HG02943 (cell line): ENCODE data around the gene SUPT3H.
"Not testable (repeated sequence)": the region's sequence is repeated elsewhere in the genome, so short reads cannot be mapped to it uniquely, and the experiment has no call there.

Experiments
- ATAC-seq: cut with Tn5 transposase; IDR thresholded peaks from one replicate; pipeline ENCODE4 v1.9.1; 2021; ENCODE audit warnings: mild to moderate bottlenecking, low read depth, moderate library complexity; ENCODE audit not compliant: unreplicated experiment

Gene SUPT3H

DNA sequence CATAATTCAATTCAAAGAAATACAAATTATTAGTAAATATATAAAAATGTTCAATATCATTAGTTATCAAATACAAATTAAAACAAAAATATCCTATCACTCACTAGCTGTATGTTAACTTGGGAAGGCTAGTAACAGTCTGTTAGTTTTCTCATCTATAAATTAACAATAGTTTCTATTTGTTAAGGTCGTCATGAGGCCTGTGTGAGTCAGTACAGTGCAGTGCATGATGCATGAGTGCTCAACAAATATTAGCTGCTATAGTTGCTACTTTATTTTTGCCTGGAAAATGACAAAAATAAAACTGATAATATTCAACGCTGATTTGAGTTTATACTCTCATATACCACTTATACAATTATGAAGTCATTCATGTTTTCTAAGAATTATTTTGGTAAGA, 451.2 kb downstream of the SUPT3H start:
- ATAC-seq = no peak

DNA sequence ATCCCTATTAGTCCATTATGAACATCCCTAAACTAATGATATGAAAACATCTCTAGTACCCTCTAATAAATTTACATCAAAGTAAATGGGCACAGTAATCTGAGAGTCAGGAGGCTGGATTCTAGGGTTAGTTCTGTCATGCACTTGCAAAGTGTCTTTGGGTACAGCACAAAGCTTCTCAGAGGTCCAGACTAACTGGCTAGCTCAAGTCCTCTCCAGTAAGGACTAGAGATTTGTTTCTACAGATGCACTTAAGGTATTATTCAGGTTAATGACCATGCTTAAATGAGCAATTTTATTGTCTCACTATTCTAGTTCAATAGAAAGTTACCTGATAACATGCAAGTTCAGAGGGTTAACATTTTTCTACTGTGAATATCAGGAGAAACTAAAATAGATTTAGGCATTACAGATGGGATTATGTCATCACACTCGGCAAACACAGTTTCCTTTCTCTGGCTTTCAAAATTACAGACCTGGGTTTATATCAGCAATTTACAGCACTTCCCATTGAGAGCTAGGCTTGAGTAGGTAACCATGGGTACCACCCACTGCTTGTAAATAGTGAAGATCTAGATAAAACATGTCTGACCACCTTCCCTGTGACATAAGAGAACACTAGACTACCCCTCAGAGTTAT, 452.5 kb downstream of the SUPT3H start:
- no peak for ATAC-seq

DNA sequence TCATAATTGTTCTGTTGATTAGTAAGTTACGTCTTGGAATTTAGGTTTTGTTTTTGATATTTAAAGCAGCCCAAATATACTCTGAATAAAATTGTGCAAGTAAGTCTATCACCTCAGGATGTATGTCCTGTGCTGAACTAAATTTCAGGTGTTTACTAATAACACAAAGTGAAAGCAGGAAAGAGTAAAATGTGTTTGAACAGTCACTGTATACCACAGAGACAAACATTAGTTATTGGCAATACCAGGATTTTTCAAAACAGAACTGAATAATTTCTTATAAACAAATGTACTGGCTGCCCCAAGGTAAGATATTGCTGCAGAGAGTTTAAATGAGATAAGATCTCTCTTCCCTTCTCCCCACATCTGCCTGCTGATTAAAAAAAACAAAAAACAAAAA, 454.3 kb downstream of the SUPT3H start:
- no peak for ATAC-seq

DNA sequence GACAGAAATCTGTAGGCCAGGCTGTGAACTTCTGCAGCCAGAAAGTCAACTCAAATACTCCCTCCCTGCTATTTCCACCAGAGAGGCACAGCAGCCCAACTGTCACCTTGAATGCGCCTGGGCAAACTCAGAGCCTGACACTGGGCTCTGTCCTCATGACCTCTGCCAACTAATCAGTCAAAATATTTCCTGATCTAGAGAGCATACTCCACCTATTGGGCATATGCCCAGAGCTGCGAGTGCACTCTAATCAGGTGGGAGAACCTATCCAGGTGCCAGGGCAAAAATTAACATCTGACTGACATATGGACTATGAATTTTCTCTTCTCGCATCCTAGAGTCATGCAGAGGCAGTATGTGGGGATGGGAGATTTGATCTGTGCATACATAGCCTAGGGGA, 455.9 kb downstream of the SUPT3H start:
- ATAC-seq = no peak

DNA sequence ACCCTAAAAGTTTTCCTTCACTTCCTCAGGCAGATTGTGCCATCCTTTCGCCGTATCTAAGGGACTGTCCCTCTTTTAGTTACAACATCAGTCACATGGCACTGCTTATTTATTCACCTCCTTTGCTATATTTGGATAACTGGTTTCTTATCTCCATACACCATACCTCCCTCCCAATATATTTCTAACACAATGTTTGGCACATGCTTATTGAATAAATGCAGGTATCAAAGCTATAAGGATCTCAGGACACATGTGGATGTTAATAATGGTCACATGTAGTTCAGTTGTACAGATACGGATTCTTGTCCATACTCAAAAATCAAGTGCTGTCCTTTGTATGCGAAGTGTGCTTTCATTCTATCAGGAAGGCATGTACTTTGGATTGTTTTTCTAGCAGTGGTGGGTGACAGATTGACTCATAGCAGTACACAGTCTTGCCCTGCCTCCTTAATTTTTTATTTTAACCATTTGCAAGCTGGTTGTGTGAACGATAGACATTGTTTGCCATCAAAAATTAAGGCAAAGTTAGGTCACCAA, 456.7 kb downstream of the SUPT3H start:
- no peak for ATAC-seq

DNA sequence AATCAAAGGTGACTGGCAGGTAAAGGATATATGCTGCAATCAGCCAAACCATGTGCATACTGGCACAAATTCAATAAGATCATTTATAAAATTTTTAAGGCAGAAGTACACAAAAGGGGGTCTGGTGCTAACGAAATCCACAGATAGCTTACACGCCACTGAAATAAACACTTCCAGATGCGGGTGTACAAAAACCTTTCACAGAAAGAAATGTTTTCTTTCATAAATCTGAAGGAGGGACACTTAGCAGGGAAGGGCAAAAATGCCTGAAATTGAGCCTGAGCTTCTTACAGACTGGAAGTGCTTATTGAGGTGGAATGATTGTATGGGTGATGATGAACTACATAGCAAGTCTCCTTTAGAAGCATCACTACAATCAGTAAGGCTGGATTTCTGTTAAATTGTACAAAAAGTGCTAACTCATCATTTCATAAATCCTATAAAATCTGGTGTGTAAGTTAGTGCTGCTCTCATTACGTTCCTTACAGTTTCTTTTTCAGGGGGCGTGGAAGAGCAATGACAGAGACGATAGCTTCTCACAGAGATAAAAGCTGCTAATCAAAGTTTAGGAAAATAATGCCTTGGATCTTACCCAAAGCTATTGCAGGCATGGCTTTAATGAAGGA, 458.9 kb downstream of the SUPT3H start:
- no peak for ATAC-seq

DNA sequence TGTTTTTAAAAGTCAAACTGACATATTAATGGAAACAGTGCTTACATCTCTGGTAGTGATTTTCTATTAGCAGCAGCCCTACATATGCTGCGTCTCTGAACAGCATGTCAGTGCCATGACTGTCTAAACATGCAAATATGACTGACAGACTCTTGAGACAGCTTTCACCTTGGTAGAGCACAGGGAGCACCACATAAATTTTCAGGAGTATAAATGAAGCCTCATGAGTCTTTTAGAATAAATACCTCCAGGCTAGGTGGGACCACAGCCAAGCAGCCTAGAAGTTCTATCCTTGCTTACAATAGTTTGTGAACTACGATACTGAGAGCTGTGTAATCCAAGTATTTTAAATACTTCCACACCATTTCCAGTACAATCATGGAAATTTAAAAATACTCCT, 460.3 kb downstream of the SUPT3H start:
- ATAC-seq = no peak

DNA sequence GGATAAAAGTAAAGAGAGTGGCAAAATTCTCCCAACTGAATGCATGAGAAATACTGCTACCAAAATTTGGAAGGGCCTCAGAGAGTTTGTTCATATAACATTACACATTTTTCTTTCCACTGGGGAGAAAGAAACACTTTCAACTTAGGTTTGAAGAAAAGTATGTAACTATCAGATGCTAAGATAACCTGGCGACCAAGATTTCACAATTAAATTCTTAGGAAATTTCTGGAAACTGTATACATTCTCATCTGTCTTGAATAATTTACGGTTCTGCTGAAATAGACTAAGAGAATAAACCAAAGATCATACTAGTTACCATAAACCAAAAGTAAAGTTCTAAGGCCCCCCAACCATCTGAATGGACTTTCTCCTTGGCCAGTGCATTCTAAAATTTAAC, 462.6 kb downstream of the SUPT3H start:
- no peak for ATAC-seq

DNA sequence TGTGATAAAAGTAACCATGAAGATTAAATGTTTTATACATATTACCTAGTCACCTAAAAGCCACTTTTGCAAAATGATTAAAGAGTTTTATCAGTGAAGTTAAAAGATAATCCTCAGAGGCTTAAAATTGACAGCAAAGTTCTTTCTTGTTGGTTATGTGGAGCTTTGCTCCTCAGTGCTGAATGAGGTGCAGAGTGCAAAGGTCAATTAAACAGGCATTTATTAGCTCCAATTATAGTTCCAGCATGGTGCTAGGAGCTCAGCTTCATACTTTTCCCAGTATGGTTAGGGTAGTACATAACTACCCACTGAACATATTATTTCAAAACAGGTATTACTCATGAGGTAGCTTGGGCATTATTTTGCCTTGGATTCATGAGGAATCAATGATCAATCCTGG, 463.6 kb downstream of the SUPT3H start:
- no peak for ATAC-seq

DNA sequence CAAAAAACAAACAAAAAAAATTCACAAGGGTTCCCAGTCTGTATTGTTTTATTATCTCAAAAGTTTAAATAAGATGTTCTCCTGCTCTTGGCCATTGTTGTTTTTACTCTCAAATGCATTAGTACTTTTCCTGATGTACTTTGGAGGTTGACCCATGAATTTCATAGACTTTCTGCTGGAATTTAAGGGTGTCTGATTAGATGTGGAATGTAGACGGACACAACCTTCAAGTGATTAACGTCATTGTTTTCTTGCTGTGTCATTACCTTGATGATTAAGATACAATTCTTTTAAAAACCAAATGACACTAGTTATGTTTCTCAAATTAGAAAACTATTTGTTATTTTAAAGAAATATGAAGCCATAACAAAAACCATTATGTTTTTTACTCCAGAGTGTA, 471.0 kb downstream of the SUPT3H start:
- no peak for ATAC-seq

DNA sequence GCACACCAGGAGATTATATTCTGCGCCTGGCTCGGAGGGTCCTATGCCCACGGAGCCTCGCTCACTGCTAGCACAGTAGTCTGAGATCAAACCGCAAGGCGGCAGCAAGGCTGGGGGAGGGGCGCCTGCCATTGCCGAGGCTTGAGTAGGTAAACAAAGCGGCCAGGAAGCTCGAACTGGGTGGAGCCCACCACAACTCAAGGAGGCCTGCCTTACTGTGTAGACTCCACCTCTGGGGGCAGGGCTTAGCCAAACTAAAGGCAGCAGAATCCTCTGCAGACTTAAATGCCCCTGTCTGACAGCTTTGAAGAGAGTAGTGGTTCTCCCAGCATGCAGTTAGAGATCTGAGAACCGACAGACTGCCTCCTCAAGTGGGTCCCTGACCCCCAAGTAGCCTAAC, 477.4 kb downstream of the SUPT3H start:
- not testable (repeated sequence) for ATAC-seq

DNA sequence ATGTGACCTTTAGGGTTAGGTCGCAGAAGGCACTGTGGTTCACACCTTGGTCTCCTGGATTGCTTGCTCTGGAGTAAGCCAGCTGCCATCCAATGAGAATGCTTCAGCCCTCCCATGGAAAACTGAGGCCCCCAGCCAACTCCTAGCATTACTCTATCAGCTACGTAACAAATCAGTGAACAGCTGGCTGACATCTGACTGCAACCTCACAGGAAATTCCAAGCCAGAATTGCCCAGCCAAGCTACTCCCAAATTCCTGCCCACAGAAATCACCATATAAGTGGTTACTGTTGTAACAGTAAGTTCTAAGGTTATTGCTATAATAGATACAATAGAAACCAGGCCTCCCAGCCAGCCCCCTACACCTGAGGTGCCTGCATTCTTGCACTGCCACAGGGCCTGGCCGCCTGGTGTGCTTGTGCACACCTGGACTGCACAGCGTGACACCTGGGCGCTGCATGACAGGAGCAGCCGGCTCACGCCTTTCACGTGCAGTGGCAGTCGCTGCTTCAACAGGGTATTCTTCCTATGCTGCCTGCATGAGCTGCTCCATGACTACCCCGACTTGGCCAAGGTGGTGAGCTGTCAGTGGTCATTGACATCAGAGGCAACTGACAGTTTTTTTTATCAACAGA, 479.3 kb downstream of the SUPT3H start:
- no peak for ATAC-seq

DNA sequence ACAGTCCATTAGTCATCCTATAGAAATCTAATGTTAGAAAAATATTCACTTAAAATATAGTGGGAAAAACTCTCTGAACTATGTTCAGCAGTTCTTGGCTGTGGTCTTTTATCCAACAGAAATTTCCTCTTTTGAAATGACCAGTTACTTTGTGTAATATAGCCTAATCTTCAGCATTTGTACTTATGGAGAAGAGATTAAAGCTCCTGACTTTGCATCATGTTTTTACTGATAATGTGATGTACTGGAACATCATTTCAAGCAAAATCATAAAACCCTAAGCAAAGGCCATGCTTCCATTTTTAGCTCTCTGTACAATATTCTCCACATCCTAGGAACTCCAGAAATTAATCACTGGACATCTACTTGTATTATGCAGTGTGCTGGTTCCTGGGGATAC, 480.4 kb downstream of the SUPT3H start:
- no peak for ATAC-seq

DNA sequence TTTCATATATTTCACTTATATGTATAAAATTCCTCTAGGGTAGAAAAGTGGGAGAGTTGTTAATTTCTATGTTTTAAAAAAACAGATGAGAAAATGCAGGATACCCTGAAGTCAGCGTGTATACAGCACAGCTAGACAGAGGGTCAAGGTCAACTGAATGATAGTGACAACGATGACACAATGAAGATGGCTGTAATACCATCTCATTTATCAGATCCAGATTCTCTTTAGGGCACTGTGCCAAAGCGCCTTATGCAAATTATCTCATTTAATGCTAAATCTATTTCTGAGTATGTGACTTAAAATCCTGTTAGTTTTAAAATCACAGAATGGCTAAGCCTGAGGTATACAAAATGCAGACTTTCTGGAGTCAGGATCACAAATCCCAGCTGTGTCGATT, 481.0 kb downstream of the SUPT3H start:
- ATAC-seq = no peak

DNA sequence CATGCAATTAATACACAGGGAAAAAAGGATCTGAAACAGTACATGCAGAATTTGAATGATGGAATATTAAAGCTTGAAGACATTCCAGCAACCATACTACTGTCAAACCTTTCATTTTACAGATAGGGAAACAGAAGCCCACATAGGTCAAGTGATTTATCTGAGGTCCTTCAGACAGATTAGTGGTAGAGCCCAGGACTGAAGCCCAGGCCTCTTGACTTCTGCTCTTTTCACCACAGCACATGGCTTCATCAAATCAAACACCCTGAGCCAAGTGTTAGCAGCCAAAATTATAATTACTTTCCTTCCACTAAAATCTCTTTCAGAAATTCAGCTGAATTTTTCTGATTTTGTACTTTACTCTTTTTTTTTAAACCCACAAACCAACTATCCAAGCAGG, 485.2 kb downstream of the SUPT3H start:
- no peak for ATAC-seq

DNA sequence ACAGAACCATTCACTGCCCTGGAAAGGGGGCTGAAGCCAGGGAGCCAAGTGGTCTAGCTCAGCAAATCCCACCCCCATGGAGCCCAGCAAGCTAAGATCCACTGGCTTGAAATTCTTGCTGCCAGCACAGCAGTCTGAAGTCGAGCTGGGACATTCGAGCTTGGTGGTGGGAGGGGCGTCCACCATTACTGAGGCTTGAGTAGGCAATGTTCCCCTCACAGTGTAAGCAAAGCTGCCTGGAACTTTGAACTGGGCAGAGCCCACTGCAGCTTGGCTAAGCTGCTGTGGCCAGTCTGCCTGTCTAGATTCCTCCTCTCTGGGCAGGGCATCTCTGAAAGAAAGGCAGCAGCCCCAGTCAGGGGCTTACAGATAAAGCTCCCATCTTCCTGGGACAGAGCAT, 498.7 kb downstream of the SUPT3H start:
- not testable (repeated sequence) for ATAC-seq

DNA sequence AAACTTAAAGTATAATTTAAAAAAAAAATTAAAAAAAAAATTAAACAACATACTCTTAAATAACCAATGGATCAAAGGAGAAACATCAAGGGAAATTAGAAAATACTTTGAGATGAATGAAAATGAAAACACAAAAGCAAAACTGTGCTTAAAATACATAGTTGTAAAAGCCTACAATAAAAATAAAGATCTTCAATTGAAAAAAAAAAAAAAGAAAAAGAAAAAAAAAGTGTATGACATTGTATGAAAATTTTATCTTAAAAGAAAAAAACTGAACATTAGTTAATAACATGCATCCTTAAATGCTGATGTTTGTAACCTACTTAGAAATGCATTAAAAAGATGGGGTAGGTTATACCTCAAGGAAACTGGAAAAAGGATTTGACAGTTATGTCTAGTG, 501.1 kb downstream of the SUPT3H start:
- not testable (repeated sequence) for ATAC-seq

DNA sequence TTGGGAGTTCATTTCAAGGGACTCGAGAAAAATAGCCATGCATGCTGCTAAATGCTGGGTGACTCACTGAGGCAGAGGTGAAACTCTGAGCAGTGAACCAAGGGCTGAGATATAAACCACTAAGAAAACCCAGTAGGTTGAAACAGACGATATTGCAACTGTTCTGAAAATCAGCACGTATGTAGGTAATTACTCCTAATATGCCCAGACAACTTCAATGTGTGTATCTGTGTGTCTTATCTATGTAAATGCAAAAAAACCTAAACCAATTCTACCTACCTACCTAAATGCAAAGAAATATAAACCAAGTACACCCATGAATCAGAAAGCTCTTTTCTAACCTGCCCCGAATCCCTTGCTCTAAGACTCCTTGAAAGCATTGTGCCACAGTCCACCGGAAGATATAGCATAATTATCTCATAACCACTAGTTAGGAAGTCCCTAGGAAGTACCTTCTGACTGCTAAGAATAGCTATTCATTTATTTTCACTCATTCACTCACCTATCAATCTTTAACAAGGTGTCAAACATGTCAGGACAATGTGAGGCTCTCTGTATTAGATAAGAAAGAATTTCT, 508.3 kb downstream of the SUPT3H start:
- ATAC-seq = peak; percentile 79

DNA sequence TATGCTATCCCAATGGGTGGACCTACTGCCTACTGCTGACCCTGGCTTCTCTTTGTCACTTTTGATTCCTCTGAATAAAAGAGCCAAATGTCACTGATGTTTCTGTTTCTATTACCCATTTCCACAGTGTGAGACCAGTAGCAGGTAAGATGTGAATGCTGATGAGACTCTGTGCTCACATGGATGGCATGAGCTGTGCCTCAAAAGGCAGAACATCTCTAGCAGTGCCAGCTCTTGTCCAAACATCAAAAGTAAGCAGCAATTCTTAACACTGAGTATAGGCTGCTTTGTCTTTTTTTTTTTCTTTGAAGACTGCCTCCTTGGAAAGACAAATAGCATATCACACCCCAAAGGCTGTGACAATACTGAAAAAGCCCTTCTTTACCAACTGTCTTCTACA, 508.8 kb downstream of the SUPT3H start:
- ATAC-seq = no peak

DNA sequence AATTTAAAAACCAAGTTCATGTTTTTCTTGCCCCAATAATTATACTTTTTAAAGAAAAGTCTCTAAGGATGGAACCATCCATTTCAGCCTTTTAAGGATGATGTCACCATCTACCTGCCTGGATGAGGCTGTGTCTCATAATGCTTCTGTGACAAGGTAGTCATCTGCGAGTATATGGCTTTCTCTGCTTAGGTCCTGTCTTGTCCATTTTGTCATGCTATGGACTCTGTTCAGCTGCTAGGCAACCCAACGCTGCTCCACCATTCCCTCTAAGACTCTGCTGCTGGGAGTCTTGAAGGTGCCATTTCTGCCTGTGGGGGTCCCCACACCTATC, 509.4 kb downstream of the SUPT3H start:
- peak; percentile 38 for ATAC-seq

DNA sequence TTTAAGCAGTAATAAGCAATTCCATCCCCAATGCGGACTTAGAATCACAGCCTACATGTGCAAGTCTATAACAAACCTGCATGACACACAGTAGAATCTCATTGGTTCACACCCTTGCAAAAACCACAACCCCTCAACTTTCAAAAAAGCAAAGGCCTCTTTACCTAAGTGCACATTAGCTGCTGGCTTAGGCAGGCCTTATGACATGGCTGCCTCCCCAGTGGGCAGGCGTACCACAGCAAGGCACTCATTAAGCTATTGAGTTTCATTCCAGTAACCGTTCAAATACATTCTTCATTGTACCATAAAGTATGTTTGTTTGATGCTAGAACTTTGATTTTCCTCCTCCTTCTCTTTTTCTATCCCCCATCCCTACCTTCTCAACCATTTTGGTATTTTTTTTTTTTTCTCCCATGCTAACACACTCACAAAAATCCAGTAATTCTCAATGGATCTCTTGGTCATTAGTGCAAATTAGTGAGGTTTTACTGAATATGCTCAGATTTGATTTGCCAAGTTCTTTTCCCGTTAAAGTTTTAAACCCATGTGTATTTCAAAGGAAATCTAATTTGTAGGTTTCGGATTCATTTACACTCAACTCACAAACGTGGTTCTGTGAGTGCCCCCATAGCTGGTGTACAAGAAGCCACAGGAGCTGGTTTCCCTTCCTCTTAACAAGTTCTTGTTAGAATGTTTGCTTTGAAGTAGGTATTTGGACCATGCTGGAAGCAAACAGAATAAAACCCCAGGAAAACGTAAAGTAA, 510.0 kb downstream of the SUPT3H start:
- peak; percentile 63 for ATAC-seq
